Measurements from ENCODE around the gene HLA-G.

GRCh38 chr6:29872791-29873190, 45.2 kb downstream of the HLA-G start:
- TF ChIP-seq, protein P1, sequence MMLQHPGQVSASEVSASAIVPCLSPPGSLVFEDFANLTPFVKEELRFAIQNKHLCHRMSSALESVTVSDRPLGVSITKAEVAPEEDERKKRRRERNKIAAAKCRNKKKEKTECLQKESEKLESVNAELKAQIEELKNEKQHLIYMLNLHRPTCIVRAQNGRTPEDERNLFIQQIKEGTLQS (IDR thresholded peaks at IDR 0.05) = no peak
- TF ChIP-seq, protein P2, sequence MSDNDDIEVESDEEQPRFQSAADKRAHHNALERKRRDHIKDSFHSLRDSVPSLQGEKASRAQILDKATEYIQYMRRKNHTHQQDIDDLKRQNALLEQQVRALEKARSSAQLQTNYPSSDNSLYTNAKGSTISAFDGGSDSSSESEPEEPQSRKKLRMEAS (IDR thresholded peaks at IDR 0.05) = no peak
- TF ChIP-seq, protein P3, sequence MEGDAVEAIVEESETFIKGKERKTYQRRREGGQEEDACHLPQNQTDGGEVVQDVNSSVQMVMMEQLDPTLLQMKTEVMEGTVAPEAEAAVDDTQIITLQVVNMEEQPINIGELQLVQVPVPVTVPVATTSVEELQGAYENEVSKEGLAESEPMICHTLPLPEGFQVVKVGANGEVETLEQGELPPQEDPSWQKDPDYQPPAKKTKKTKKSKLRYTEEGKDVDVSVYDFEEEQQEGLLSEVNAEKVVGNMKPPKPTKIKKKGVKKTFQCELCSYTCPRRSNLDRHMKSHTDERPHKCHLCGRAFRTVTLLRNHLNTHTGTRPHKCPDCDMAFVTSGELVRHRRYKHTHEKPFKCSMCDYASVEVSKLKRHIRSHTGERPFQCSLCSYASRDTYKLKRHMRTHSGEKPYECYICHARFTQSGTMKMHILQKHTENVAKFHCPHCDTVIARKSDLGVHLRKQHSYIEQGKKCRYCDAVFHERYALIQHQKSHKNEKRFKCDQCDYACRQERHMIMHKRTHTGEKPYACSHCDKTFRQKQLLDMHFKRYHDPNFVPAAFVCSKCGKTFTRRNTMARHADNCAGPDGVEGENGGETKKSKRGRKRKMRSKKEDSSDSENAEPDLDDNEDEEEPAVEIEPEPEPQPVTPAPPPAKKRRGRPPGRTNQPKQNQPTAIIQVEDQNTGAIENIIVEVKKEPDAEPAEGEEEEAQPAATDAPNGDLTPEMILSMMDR (IDR thresholded peaks at IDR 0.05 in 2 of 3, conservative IDR thresholded peaks at IDR 0.05 in 1 of 3; ENCODE audit: borderline replicate concordance in 1 of 3, insufficient read depth in 1 of 3, low read depth in 2 of 3, low read length in 2 of 3) = no peak
- TF ChIP-seq CEBPB (IDR thresholded peaks at IDR 0.05; ENCODE audit: low read depth) = no peak
- TF ChIP-seq POLR2AphosphoS5 (IDR thresholded peaks at IDR 0.05; ENCODE audit: low read depth, low read length) = no peak
- TF ChIP-seq JUND (IDR thresholded peaks at IDR 0.05) = no peak
- TF ChIP-seq SP1 (IDR thresholded peaks at IDR 0.05; ENCODE audit: low read depth) = no peak
- TF ChIP-seq RAD21 (IDR thresholded peaks at IDR 0.05; ENCODE audit: low read depth) = no peak
- no peak for TF ChIP-seq EZH2 (IDR thresholded peaks at IDR 0.05)
- no peak for TF ChIP-seq POLR2A (IDR thresholded peaks at IDR 0.05; ENCODE audit: borderline replicate concordance, extremely low read depth, insufficient read depth, insufficient read length)
- TF ChIP-seq ZFX (IDR thresholded peaks at IDR 0.05) = no peak
- TF ChIP-seq SRF (IDR thresholded peaks at IDR 0.05; ENCODE audit: low read depth) = no peak

Data from HCT116 (cell line).